ENCODE measurements around the gene AREL1. TPM values are rescaled to one million over a fixed set of nuclear protein-coding genes. Genes with fewer than 3 reads are reported as not detected.

The AREL1 gene
- total RNA-seq, 1 experiment from 2014 or later = 45.9 TPM

GRCh38 chr14:74710480-74710879 lies 2.4 kb downstream of the AREL1 start (continued):
- TF ChIP-seq CBX3 (IDR thresholded peaks at IDR 0.05; ENCODE audit: low read depth) = no peak
- no peak for TF ChIP-seq ZFX (IDR thresholded peaks at IDR 0.05)

- no peaks in the 10 kb centered on the region for H4K20me1 ChIP-seq (ENCODE audit: insufficient read depth)
- TF ChIP-seq FOSL1 (IDR thresholded peaks at IDR 0.05; ENCODE audit: low read depth) (no peak), POLR2A (IDR thresholded peaks at IDR 0.05; ENCODE audit: borderline replicate concordance, extremely low read depth, insufficient read depth, insufficient read length) (no peak), MAX (IDR thresholded peaks at IDR 0.05) (no peak), SRF (IDR thresholded peaks at IDR 0.05; ENCODE audit: low read depth) (no peak), EZH2 (IDR thresholded peaks at IDR 0.05) (no peak), CTCF (IDR thresholded peaks at IDR 0.05 in 2 of 3, conservative IDR thresholded peaks at IDR 0.05 in 1 of 3; ENCODE audit: borderline replicate concordance in 1 of 3, insufficient read depth in 1 of 3, low read depth in 2 of 3, low read length in 2 of 3) (no peak), SIN3A (IDR thresholded peaks at IDR 0.05; ENCODE audit: low read depth) (no peak), TCF7L2 (IDR thresholded peaks at IDR 0.05; ENCODE audit: borderline replicate concordance, extremely low read depth, insufficient read depth, insufficient read length) (no peak), ZBTB33 (IDR thresholded peaks at IDR 0.05; ENCODE audit: extremely low read depth, insufficient replicate concordance, low read length) (no peak), JUND (IDR thresholded peaks at IDR 0.05) (no peak), YY1 (IDR thresholded peaks at IDR 0.05; ENCODE audit: extremely low read depth, insufficient replicate concordance, low read depth, low read length) (no peak), CBX3 (IDR thresholded peaks at IDR 0.05; ENCODE audit: low read depth) (no peak), ATF3 (IDR thresholded peaks at IDR 0.05) (no peak)
- H3K9me2 ChIP-seq (ENCODE audit: insufficient read depth) = no peaks in the 10 kb centered on the region
- no peaks in the 10 kb centered on the region for H3K4me1 ChIP-seq (ENCODE audit: control insufficient read depth in 1 of 2, insufficient read depth in 2 of 2, low read length in 2 of 2)
- CTCF ChIA-PET = no interaction called here
- H3K36me3 ChIP-seq (ENCODE audit: control insufficient read depth in 1 of 2, insufficient read depth in 2 of 2, low read length in 2 of 2) = no peaks in the 10 kb centered on the region
- H3K9me3 ChIP-seq (ENCODE audit: control insufficient read depth in 1 of 2, insufficient read depth in 1 of 2, low read depth in 1 of 2, low read length in 2 of 2) = peaks cover 3 to 6% of the 10 kb centered on the region in 2 experiments; a peak in 2 of 4 replicates
- ATAC-seq = no peak
- no TSS peak for BruUV-seq (replicated peaks)
- peaks cover 94% of the 10 kb centered on the region for H3K79me2 ChIP-seq (ENCODE audit: insufficient read depth, low read length)
- H3K4me3 ChIP-seq (replicated peaks in 1 of 2; ENCODE audit: low read depth in 1 of 2, low read length in 2 of 2) = no peak overlapping the region
- intact Hi-C loops (cut with micrococcal nuclease) = no loop called here
- no peaks in the 10 kb centered on the region for H3K27me3 ChIP-seq (ENCODE audit: insufficient read depth, low read length)
- H3K27ac ChIP-seq (ENCODE audit: low read depth, low read length) = no peak overlapping the region
- RAD21 ChIA-PET (ENCODE audit: low non-redundant PET in 1 of 2, low total read pairs in 2 of 2, uncharacterized antibody in 2 of 2, unreplicated experiment in 2 of 2) = no interaction called here
- no peak overlapping the region for H3K9ac ChIP-seq (ENCODE audit: low read length)
- DNase-seq (ENCODE audit: low read depth, low spot score) = no peak
- no peak overlapping the region for H3K4me2 ChIP-seq (ENCODE audit: low read length)
- no peak overlapping the region for H2AFZ ChIP-seq (ENCODE audit: low read depth, low read length, poor library complexity, severe bottlenecking)
- POLR2A ChIA-PET = no interaction called here
Measured at GRCh38 chr14:74705613-74706500, 7.0 kb downstream of the AREL1 start.
